SK-N-SH treated with all-trans-retinoic acid at 6 μM for 48 hours (cell line): ENCODE data around the gene CFL1.

ENCODE experiments used
- ARNTL ChIP-seq: fragments of 450-650 bp; formaldehyde crosslinking; IDR thresholded peaks from 2 replicates; pipeline ENCODE4 v1.5.0; 2020; ENCODE audit warnings: low read depth, mild to moderate bottlenecking, moderate library complexity, borderline replicate concordance
- BACH2 ChIP-seq: fragments of 250-450 bp; sonication (Bioruptor Pico); IDR thresholded peaks from 2 replicates; pipeline ENCODE4 v1.9.0; 2021; ENCODE audit warnings: mild to moderate bottlenecking, borderline replicate concordance
- CREB5 ChIP-seq: fragments of 250-450 bp; sonication (Bioruptor Pico); IDR thresholded peaks from 2 replicates; pipeline ENCODE4 v1.5.1; 2020; ENCODE audit warnings: low read depth, mild to moderate bottlenecking, moderate library complexity
- CSRNP3 ChIP-seq: fragments of 250-450 bp; sonication (Bioruptor Pico); IDR thresholded peaks from 2 replicates; pipeline ENCODE4 v1.5.1; 2021; ENCODE audit warnings: mild to moderate bottlenecking, moderate library complexity
- ESRRG ChIP-seq: fragments of 250-450 bp; sonication (Bioruptor Pico); IDR thresholded peaks from 2 replicates; pipeline ENCODE4 v1.6.1; 2021; ENCODE audit warnings: mild to moderate bottlenecking
- ISL1 ChIP-seq: fragments of 250-450 bp; sonication (Bioruptor Pico); IDR thresholded peaks from 2 replicates; pipeline ENCODE4 v2.1.2; 2022; ENCODE audit warnings: mild to moderate bottlenecking, moderate library complexity
- PATZ1 ChIP-seq: fragments of 250-450 bp; sonication (Bioruptor Pico); IDR thresholded peaks from 2 replicates; pipeline ENCODE4 v1.8.0; 2020; ENCODE audit warnings: mild to moderate bottlenecking, moderate library complexity, borderline replicate concordance
- RARB ChIP-seq: fragments of 250-450 bp; sonication (Bioruptor Pico); IDR thresholded peaks from 2 replicates; pipeline ENCODE4 v1.8.0; 2021; ENCODE audit warnings: mild to moderate bottlenecking, moderate library complexity
- TCF4 ChIP-seq: fragments of 250-450 bp; sonication (Bioruptor Pico); IDR thresholded peaks from 2 replicates; pipeline ENCODE4 v1.8.0; 2021; ENCODE audit warnings: mild to moderate bottlenecking, moderate library complexity, borderline replicate concordance
- TSHZ2 ChIP-seq: fragments of 250-450 bp; sonication (Bioruptor Pico); IDR thresholded peaks from 2 replicates; pipeline ENCODE4 v1.5.0; 2020; ENCODE audit warnings: mild to moderate bottlenecking, moderate library complexity
- ZC3H10 ChIP-seq: fragments of 250-450 bp; sonication (Bioruptor Pico); IDR thresholded peaks from 2 replicates; pipeline ENCODE4 v1.5.1; 2021; ENCODE audit warnings: mild to moderate bottlenecking, moderate library complexity
- ZFP3 ChIP-seq: fragments of 250-450 bp; sonication (Bioruptor Pico); IDR thresholded peaks from 2 replicates; pipeline ENCODE4 v1.5.0; 2020; ENCODE audit warnings: mild to moderate bottlenecking, moderate library complexity
- ZNF70 ChIP-seq: fragments of 450-650 bp; formaldehyde crosslinking; IDR thresholded peaks from 2 replicates; pipeline ENCODE4 v1.5.0; 2020; ENCODE audit warnings: mild to moderate bottlenecking, moderate library complexity

GRCh38 chr11:65861533-65862183, 3.7 kb upstream of the CFL1 start:
- no peak for TF ChIP-seq CREB5
- no peak for TF ChIP-seq RARB (CRISPR knock-in tag)
- no peak for TF ChIP-seq CSRNP3 (CRISPR knock-in tag)
- TF ChIP-seq ARNTL (CRISPR knock-in tag) = no peak
- no peak for TF ChIP-seq TSHZ2
- no peak for TF ChIP-seq ZFP3
- no peak for TF ChIP-seq ESRRG
- no peak for TF ChIP-seq ZC3H10 (CRISPR knock-in tag)
- no peak for TF ChIP-seq TCF4 (CRISPR knock-in tag)
- TF ChIP-seq ZNF70 (CRISPR knock-in tag) = no peak
- no peak for TF ChIP-seq PATZ1 (CRISPR knock-in tag)
- TF ChIP-seq ISL1 = no peak
- TF ChIP-seq BACH2 (CRISPR knock-in tag) = no peak
